GM23338 (cell line): ENCODE results near the gene CLDN10. TPM values are rescaled to one million over a fixed set of nuclear protein-coding genes. Genes with fewer than 3 reads are reported as not detected.

ENCODE experiments used
- ATAC-seq: fragments of 200-7000 bp; cut with Tn5 transposase; 3 replicates; pipeline ENCODE4 v1.9.1; 2020
- DNase-seq: peaks from one replicate; pipeline ENCODE4 v3.0.0-alpha.2; 2015; ENCODE audit warnings: low spot score
- H2AFZ ChIP-seq: fragments of 200-600 bp; sonication (generic); 2 replicates; pipeline ENCODE4 v1.8.0; 2016; ENCODE audit warnings: antibody characterized with exemption, mild to moderate bottlenecking, moderate library complexity
- H3F3A ChIP-seq: fragments of 200-600 bp; sonication (generic); replicated peaks from 2 replicates; pipeline ENCODE4 v1.8.0; 2017; ENCODE audit warnings: antibody characterized with exemption, mixed run types, low read depth
- H3K27ac ChIP-seq: fragments of 200-600 bp; sonication (generic); 2 replicates; pipeline ENCODE4 v1.6.1; 2016; ENCODE audit warnings: low read depth
- H3K27me3 ChIP-seq: fragments of 200-600 bp; sonication (generic); 2 replicates; pipeline ENCODE4 v1.8.0; 2016; ENCODE audit warnings: mild to moderate bottlenecking, mixed run types, moderate library complexity; ENCODE audit not compliant: insufficient read depth
- H3K36me3 ChIP-seq: fragments of 200-600 bp; sonication (generic); 2 replicates; pipeline ENCODE4 v1.8.0; 2016; ENCODE audit warnings: mild to moderate bottlenecking; ENCODE audit not compliant: insufficient read depth
- H3K4me1 ChIP-seq: fragments of 200-600 bp; sonication (generic); 2 replicates; pipeline ENCODE4 v1.8.0; 2016; ENCODE audit warnings: mild to moderate bottlenecking, moderate library complexity; ENCODE audit not compliant: insufficient read depth
- H3K4me2 ChIP-seq: fragments of 200-600 bp; sonication (generic); 2 replicates; pipeline ENCODE4 v1.7.1; 2017; ENCODE audit warnings: mixed run types
- H3K4me3 ChIP-seq: fragments of 200-600 bp; sonication (generic); 2 replicates; pipeline ENCODE4 v1.6.1; 2016; ENCODE audit warnings: mixed run types
- H3K79me2 ChIP-seq: fragments of 200-600 bp; sonication (generic); replicated peaks from 2 replicates; pipeline ENCODE4 v1.8.0; 2017; ENCODE audit warnings: mild to moderate bottlenecking; ENCODE audit not compliant: insufficient read depth
- H3K9me2 ChIP-seq: fragments of 200-600 bp; sonication (generic); 2 replicates; pipeline ENCODE4 v1.8.0; 2017; ENCODE audit not compliant: insufficient read depth
- H4K20me1 ChIP-seq: fragments of 200-600 bp; sonication (generic); replicated peaks from 2 replicates; pipeline ENCODE4 v1.8.0; 2017; ENCODE audit warnings: mild to moderate bottlenecking; ENCODE audit not compliant: insufficient read depth
- H3K27ac Mint-ChIP-seq: 2 replicates; pipeline ENCODE4 v1.8.0; 2020; ENCODE audit warnings: inconsistent platforms, mild to moderate bottlenecking, moderate library complexity, mixed read lengths
- H3K27me3 Mint-ChIP-seq: 3 replicates; pipeline ENCODE4 v1.8.0; 2022; ENCODE audit warnings: low read depth, mild to moderate bottlenecking, moderate library complexity, mixed read lengths, inconsistent platforms; ENCODE audit not compliant: insufficient read depth, poor library complexity
- H3K36me3 Mint-ChIP-seq: 3 replicates; pipeline ENCODE4 v1.8.0; 2021; ENCODE audit warnings: low read depth, mild to moderate bottlenecking, inconsistent platforms, moderate library complexity, mixed read lengths
- H3K4me1 Mint-ChIP-seq: 3 replicates; pipeline ENCODE4 v1.8.0; 2020; ENCODE audit warnings: mild to moderate bottlenecking, inconsistent platforms, mixed read lengths
- H3K4me3 Mint-ChIP-seq: 3 replicates; pipeline ENCODE4 v1.8.0; 2021; ENCODE audit warnings: moderate library complexity, mild to moderate bottlenecking, inconsistent platforms, mixed read lengths
- H3K9me3 Mint-ChIP-seq: 3 replicates; pipeline ENCODE4 v1.8.0; 2020; ENCODE audit warnings: moderate library complexity, mild to moderate bottlenecking, inconsistent platforms, mixed read lengths
- EZH2phosphoT487 ChIP-seq: fragments of 200-600 bp; sonication (generic); IDR thresholded peaks from one replicate; pipeline ENCODE4 v1.8.1; 2018; ENCODE audit warnings: antibody characterized with exemption; ENCODE audit not compliant: unreplicated experiment
- NANOG ChIP-seq: IDR thresholded peaks from 2 replicates; pipeline ENCODE4 v1.6.1; 2016; ENCODE audit warnings: antibody characterized with exemption, borderline replicate concordance
- REST ChIP-seq: IDR thresholded peaks from one replicate; pipeline ENCODE4 v1.6.1; 2018; ENCODE audit warnings: antibody characterized with exemption; ENCODE audit not compliant: unreplicated experiment
- STAT1 ChIP-seq: IDR thresholded peaks from one replicate; pipeline ENCODE4 v1.6.1; 2016; ENCODE audit warnings: antibody characterized with exemption; ENCODE audit not compliant: unreplicated experiment
- ZNF114 ChIP-seq: fragments of 250-450 bp; sonication (Bioruptor Pico); IDR thresholded peaks from 2 replicates; pipeline ENCODE4 v1.5.0; 2020; ENCODE audit warnings: mild to moderate bottlenecking, moderate library complexity
- ZNF331 ChIP-seq: fragments of 250-450 bp; sonication (Bioruptor Pico); IDR thresholded peaks from 2 replicates; pipeline ENCODE4 v1.5.0; 2020; ENCODE audit warnings: low read depth, mild to moderate bottlenecking, moderate library complexity
- ZNF462 ChIP-seq: fragments of 250-450 bp; sonication (Bioruptor Pico); IDR thresholded peaks from 2 replicates; pipeline ENCODE4 v1.5.0; 2020; ENCODE audit warnings: mild to moderate bottlenecking, moderate library complexity
- polyA plus RNA-seq: library from polyadenylated mRNA; unstranded; fragments of >200 nt; fragmentation: Nextera tagmentation; extraction: Ambion mirVana; gene quantifications from 2 replicates; pipeline ENCODE4 v1.2.1, GENCODE V29; 2016
- total RNA-seq: library from RNA; depleted of rRNA; stranded (reverse); fragments of >200 nt; shearing (Covaris generic); gene quantifications from 2 replicates; pipeline ENCODE4 v1.2.3, GENCODE V29; 2014

The CLDN10 gene
- total and polyA plus RNA-seq, 2 experiments from 2014 or later, result 34.7 to 65.9 TPM

- TF ChIP-seq ZNF462 (no peak), EZH2phosphoT487 (no peak), ZNF114 (CRISPR knock-in tag) (no peak), NANOG (no peak), REST (no peak), ZNF331 (CRISPR knock-in tag) (no peak)
Measured at GRCh38 chr13:95601216-95601615, 48.7 kb downstream of the CLDN10 start (continued).

- Mint-ChIP-seq H3K36me3 (peaks cover 18% of the 10 kb centered on the region), H3K9me3 (no peaks in the 10 kb centered on the region; the same call in 2 of the 3 replicates), H3K27ac (no peak overlapping the region; the same call in 1 of the 2 replicates), H3K4me1 (no peaks in the 10 kb centered on the region), H3K4me3 (no peak overlapping the region), H3K27me3 (peaks cover 3% of the 10 kb centered on the region)
- Histone ChIP-seq H3K4me2 (no peak overlapping the region), H3K27me3 (no peaks in the 10 kb centered on the region), H3K9me2 (no peaks in the 10 kb centered on the region; the same call in 1 of the 2 replicates), H3K36me3 (no peaks in the 10 kb centered on the region; the same call in 1 of the 2 replicates), H3K4me1 (no peaks in the 10 kb centered on the region), H3F3A (no peaks in the 10 kb centered on the region), H4K20me1 (no peaks in the 10 kb centered on the region), H3K4me3 (no peak overlapping the region), H2AFZ (no peak overlapping the region), H3K79me2 (no peaks in the 10 kb centered on the region), H3K27ac (no peak overlapping the region)
- ATAC-seq (no peak), DNase-seq (no peak)
- no peak for TF ChIP-seq STAT1
Measured at GRCh38 chr13:95601906-95602305, 49.4 kb downstream of the CLDN10 start.
